Inflammatory macrophage (primary cell): ENCODE data around the gene PTOV1.
"Not testable (repeated sequence)": the region's sequence is repeated elsewhere in the genome, so short reads cannot be mapped to it uniquely, and the experiment has no call there.

Experiments
- DNase-seq, 2 donors: peaks; one replicate each; pipeline ENCODE4 v3.0.0-alpha.2; 2020 to 2022

Gene PTOV1

DNA sequence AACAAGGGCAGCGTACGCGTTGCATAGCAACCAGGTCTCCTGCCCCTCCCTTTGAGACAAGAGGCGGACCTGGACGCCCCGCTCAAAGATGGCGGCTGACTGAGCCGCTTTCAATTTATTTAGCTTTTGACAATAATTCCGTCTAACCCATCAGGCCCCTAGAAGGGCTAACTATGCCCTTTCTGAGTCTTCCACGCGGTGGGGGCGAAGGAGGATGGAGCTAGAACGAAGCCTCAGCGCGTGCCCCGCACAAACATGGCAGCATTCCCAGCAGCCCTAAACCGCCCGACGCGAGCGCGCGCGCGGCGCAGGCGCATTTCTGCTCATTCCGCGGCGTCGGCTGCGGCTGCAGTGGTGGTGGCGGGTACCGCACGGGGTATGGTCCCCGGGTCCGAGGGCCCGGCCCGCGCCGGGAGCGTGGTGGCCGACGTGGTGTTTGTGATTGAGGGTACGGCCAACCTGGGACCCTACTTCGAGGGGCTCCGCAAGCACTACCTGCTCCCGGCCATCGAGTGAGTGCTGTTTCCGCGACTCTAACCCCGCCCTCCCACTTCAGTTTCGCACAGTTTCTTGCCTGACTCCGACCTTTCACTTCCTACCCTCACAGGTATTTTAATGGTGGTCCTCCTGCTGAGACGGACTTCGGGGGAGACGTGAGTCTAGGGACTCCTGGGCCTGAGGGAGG lies 32.9 kb upstream of the PTOV1 start, which contains the start of gene MED25:
Gene MED25, plus strand, starts transcription at position 326 of the 685 bp plus-strand sequence. Its CDS starts 53 bp downstream, at position 379.
- DNase-seq, result peak; percentile 85 to 89

DNA sequence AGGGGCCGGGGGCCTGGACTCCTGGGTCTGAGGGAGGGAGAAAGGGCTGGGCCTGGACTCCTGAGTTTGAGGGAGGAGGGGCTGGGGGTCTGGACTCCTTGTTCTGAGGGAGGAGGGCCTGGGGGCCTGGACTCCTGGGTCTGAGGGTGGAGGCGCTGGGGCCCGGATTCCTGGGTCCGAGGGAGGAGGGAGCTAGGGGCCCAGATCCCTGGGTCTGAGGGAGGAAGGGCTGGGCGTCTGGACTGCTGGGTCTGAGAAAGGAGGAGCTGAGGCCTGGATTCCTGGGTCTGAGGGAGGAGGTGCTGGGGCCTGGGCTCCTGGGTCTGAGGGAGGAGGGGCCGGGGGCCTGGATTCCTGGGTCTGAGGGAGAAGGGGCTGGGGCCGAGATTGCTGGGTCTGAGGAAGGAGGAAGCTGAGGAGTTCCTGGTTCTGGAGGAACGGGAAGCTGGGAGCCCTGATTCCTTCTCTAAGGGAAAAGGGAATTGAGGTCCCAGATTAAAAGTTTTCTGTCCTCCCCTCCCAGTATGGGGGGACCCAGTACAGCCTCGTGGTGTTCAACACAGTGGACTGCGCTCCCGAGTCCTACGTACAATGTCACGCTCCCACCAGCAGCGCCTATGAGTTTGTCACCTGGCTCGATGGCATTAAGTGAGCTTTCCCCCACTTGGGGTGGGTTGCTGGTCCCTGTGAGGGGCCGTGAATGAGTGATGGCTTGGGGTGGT lies 32.1 kb upstream of the PTOV1 start:
- DNase-seq, result peak; percentile 6 to 35

DNA sequence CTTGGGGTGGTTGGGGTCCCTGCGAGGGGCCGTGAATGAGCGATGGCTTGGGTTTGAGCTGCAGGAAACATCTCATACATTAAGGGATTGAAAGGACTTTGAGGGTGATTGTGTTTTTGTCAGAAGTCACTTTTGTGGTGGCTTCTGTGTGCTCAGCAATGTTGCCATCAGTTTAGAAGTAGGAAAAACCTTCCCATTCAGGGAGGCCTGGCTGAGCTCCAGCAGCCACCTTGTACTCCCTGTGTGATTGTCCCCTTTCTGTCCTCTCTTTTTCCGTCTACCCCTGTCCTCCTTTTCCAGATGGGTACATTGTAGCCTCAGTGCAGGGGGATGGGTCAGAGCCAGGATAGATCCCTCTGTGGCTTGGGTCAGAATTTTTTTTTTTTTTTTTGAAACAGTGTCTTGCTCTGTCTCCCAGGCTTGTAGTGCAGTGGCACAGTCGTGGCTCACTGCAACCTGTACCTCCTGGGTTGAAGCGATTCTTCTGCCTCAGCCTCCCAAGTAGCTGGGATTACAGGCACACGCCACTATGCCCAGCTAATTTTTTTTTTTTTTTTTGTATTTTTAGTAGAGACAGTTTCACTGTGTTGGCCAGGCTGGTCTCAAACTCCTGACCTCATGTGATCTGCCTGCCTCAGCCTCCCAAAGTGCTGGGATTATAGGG lies 31.4 kb upstream of the PTOV1 start:
- not testable (repeated sequence) for DNase-seq

DNA sequence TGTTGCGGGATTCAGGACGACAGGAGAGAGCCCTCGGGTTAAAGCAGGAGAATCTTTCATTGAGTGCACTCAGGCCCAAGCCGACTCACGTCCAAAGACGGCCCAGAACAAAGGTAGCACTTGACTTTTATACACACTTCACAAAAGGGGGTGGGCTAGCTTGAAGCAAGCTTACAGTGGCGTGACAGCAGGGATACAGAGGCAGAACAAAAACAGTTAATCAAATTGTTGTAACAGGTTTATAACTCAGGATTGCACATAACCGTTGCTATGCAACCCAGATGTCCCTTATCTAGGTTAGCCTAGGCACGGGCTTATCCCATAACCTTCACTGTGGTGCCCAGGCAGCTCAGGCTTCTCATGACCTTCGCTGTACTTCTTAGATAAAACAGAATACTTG lies 30.8 kb upstream of the PTOV1 start:
- no peak for DNase-seq

DNA sequence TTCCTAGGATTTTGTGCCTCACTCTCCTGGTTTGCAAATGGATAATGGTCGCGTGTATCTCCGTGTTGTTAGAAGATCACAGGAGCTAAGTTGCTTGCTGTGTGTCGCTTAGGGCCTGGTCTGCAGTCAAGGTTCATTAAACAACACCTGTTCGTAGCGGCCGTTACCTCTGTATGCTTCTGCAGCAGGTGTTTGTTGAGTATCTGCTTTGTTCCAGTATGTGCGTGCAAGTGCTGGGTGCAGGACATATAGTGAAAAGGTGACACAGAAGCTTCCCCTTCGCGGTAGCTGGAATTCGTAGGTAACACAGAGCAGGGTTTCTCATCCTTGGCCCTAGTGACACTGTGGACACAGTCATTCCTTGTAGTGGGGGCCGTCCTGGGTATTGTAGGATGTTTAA lies 27.5 kb upstream of the PTOV1 start:
- no peak for DNase-seq

DNA sequence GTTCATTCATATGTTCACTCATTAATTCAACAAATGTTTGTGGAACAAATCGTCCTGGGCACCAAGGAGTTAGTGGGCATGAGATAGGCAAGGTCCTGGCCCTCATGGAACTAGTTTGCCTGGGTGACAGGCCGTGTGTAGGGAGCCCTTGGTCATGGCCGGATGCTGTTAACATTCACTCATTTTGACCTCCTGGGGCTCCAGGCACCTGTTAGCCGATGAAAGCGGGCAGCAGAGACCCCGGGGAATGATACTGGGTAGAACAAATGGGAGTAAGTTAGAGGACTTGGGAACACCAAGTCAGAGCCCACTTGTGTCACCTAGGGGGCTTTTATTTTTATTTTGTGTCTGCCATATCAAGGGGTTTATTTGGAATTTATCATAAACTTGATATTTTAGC lies 26.3 kb upstream of the PTOV1 start:
- no peak for DNase-seq

DNA sequence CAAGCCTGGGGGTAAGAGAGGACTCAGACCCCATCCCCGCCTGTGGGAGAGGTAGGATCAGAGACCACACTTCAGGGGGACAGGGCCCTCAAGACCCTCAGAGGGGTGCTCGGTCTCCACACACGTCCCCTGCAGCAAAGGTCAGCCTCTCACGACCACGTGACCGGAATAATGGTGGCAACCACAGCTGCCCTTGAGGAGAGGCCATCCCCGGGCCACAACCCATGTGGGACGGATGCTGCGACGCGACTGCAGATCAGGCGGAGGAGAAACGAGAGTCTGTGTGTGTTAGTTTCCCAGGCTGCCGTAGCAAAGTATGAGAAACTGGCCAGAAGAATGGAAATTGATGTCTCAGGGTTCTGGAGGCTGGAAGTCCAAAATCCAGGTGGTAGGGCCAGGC lies 23.9 kb upstream of the PTOV1 start:
- no peak for DNase-seq

DNA sequence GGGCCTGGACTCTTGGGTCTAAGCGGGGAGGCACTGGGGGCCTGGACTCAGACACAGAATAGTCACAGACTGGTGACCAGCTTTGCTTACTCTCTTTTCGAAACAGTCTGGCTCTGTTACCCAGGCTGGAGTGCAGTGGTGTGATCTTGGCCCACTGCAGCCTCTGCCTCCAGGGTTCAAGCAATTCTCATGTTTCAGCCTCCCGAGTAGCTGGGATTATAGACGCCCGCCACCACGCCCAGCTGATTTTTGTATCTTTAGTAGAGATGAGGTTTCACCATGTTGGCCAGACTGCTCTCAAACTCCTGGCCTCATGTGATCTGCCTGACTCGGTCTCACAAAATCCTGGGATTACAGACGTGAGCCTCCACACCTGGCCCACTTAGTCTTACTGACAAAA lies 21.8 kb upstream of the PTOV1 start:
- no peak for DNase-seq

DNA sequence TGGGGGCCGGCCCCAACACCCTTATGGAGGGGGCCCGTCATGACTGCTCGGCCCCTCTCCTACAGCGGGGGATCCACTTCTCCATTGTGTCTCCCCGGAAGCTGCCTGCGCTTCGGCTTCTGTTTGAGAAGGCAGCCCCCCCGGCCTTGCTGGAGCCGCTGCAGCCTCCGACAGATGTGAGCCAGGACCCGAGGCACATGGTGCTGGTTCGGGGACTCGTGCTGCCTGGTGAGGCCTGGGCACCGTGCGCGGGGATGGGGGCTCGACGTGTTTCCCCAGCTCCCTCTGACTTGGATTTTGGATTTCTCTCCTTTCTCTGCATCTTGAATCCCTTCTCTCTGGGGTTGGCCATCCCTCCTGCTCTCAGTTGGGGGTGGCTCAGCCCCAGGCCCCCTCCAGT lies 21.2 kb upstream of the PTOV1 start:
- no peak for DNase-seq

DNA sequence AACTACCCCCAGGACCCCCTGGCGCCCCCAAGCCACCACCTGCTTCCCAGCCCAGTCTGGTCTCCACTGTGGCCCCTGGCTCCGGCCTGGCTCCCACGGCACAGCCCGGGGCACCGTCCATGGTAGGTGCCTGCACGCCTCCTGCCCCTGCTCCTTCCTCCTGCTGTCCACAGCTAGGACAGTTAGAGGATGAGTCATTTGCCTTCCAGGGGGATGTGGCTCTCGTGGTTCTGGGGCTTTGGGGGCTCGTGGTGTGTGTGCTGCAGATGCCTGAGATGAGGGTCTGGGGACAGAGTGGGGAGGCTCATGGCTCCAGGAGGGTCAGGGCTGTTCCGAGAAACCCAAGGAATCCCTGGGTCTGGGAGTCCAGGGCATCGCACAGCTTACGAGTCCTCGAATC lies 20.2 kb upstream of the PTOV1 start:
- no peak for DNase-seq

DNA sequence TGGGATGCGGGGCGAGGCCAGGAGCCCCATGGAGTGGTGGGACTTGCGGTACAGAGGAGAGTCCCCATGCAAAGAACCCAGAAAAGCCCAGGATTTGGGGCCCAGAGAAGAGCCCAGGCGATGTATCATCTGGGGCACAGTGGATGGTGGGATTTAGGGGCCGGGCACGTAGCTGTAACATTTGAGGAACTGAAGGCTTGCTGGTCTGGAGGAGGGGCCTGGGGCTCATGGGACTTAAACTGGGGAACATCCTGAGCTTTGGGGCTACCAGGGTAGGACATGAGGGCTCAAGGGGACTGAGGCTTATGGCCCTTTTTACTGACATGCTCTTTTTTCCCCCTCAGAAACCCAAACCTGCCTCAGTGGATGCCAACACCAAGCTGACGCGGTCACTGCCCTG lies 19.4 kb upstream of the PTOV1 start:
- DNase-seq, result no peak

DNA sequence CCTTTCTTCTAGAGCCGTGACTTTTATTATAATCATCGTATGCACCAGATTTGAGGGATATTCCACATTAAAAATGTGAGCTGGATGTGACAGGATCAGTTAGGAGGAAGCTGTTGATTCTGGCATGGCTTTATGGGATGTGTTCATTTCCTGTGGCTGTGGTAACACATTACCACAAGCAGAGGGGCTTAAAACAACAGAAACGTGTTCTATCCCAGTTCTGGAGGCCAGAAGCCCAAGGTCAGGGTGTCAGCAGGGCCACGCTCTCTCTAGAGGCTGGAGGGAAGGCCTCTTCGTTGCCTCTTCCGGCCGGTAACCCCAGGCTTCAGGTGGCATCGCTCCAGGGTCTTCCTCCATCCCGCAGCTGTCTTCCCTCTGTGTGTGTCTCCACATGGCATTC lies 18.4 kb upstream of the PTOV1 start:
- peak in 1 of 2 donors; percentile 20 for DNase-seq

DNA sequence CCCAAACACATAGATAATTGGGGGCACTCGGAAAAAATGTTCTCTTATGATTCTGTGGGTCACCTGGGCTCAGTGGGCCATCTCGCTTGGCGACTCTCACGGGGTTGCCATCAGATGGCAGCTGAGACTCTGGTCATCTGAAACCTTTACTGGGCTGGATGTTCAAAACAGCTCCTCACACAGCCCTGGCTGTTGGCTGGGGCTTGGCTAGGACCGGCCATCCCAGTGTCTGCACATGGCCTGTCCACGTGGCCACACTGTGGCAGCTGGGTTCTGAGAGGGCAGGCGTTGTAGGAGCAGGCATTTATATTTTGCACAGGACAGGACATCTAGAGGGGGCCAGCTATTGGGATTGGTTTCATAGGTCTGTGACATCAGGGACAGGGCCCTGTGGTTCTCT lies 17.4 kb upstream of the PTOV1 start:
- no peak for DNase-seq

DNA sequence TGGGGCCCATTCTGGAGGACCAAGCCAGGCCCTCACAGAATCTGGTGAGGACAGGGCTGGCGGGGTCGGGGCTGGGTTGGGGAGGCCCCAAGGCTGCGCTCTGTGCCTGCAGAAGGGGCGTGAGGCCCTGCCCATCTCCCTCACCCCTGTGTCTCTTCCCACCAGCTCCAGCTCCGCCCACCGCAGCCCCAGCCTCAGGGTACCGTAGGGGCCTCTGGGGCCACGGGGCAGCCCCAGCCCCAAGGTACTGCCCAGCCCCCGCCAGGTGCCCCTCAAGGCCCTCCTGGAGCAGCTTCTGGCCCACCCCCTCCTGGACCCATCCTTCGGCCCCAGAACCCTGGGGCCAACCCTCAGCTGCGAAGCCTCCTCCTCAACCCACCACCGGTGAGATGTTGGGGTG lies 15.4 kb upstream of the PTOV1 start:
- DNase-seq, result no peak

DNA sequence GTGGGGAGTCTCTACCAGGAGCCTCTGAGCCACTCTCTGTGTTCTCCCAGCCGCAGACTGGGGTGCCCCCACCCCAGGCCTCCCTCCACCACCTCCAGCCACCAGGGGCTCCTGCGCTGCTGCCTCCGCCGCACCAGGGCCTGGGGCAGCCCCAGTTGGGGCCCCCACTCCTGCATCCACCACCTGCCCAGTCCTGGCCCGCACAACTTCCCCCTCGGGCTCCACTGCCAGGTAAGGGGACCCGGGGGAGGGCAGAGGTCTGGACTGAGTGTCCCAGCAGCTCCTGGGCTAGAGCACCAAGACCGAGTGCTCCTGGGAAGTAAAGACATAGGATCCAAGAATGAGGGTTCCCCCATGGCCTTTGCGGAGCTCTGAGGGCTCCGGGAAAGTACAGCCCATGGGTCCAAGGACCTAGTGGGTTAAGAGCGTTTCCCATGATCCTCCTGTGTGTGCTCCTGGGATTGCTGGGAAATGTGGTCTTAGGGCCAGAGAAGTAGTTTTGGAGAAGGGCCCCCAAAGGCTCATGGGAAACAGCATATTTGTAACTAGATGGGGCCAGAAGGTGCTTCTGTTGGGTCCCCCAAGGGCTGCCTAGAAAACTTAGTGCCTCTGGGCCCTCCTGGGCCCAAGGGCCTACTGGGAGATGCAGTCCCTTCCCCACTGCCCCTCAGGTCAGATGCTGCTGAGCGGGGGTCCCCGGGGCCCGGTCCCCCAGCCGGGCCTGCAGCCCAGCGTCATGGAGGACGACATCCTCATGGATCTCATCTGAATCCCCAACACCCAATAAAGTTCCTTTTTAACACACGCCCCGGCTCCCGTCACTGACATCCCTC lies 14.6 kb upstream of the PTOV1 start:
- DNase-seq, result no peak

DNA sequence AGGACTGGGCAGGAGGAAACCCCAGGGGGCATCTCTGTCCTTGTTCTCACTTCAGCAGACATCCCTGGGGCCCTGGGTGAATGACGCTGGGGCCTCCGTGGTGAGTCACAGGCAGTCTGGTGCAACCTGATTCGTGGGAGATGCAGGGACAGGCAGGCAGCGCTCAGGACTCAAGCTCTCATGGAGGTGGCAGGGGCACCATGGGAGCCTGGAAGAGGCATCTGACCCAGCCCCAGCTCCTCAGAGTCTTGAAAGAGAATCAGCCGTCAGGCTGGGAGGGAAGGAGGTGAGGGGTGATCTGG lies 14.0 kb upstream of the PTOV1 start:
- DNase-seq, result no peak

DNA sequence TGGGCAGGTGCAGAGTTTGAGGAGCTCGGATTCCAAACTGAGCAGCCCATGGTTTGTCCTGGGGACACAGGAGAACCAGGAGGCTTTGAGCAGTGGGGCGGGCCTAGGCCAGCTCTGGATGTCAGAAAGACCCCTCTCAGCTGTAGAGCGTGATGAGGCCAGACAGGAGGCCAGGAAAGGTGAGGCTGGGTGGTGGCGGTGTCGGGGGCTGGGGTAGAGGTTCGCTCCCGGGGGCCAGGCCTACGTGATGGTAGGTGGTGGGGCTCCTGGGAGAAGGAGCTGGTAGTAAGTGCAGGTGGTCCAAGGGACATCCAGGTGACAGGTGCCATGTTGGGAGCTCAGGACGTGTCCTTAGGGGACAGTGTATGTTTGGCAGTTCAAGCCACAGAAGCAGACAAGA lies 13.5 kb upstream of the PTOV1 start:
- DNase-seq, result no peak

DNA sequence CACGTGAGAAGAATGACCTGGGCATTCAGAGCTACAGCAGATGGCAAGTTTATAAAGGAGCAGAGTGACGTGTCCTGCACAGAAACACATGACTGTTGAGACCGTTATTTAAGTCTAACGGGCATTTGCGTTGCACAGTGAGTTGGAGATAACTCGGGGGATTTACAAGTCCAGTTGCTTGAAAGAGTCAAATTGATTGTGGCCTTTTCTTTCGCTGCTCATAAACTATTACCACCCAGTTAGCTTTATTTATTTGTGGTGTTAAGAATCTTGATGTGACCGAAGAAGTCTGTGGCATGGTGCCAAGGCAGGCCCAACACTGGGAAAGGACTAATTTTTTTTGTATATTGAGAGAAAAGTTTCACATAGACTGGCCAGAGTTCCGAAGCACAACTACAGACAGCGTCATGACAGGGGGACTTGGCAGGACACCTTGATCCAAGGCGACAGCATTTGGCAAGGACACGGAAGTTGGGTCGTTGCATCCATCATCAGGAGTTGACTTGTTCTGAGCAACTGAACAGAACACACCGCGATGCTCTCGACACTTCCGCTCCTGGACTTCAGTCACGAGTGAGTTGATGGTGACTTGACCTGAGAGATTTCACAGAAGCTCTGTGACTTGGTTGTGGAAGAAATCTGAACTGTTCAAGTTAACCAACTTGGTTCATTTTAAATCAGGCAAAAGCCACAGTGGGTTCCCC lies 11.9 kb upstream of the PTOV1 start:
- no peak for DNase-seq

DNA sequence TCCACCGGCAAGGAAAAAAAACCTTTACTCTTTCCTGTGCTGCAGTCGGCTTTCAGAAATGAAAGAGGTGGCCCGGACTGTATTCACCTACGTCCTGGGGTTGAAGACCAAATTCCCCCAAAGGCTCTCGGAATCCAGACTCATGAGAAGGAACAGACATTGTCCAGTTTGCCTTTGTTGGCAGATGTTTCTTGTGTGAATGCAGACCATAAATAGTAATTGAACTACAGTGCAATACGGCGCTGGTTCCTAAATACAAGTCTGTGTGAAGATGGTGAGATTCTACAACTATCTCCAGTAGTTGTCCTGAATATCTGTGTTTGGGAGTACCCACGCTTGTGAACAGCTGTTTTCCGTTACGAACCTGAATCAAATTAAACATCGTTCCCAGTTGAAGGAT lies 11.2 kb upstream of the PTOV1 start:
- DNase-seq, result no peak

DNA sequence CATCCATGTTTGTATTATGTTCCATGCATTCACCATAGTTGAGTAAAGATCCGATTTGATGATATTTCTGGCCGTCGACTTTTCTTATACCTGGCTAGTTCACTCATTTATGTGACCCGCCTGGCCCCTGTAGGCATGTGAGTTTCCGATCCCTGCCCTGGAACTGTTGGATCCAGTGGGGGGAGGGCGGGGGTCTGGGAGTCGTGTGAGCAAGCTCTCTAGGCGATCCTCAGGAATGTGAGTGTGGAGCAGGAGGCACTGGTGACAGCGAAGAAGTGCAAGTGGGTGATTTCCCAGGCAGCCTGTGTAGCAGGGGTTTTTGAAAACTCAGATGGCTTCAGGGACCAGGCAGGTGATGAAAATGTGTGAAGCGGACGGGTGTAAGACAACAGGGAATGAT lies 10.6 kb upstream of the PTOV1 start:
- no peak for DNase-seq

DNA sequence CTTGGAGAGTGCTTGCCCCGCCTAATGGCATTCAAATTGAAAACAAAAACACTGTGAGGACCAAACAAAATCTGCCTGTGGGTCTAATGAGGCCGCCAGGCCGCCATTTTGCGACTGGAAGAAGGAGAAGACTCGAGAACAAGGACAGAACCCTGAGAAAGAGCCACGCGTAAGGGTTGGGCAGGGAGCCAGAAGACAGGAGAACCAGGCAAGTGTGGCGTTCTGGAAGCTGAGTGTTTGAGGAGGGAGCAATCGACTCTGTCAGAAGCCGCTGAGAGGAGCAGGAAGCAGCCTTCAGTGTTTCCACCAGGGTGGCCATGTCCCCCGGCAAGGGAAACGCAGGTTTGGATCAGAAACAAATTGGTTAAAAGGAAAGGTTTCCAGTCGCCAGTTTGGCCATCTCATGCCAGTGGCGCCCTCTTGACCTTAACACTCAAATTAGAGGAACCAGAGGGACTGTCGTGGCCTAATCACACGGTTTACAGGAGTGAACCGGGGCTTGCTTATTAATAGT lies 10.2 kb upstream of the PTOV1 start:
- DNase-seq, result no peak

DNA sequence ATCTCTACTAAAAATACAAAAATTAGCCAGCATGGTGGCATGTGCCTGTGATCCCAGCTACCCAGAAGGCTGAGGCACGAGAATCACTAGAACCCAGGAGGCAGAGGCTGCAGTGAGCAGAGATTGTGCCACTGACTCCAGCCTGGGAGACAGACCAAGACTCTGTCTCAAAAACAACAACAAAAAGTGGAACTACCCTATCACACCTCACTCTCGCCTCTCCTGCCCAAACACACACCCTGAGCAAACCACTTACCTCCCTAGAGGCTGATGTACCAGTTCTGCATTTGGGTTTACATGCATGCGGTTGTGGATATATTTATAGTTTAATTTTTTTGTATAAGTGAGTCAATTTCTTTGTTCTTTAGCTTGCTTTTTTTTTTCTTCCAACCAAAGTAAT lies 7.7 kb upstream of the PTOV1 start:
- no peak for DNase-seq
